GM12864 (cell line): ENCODE measurements around the gene HYAL3.

Experiments used
- DNase-seq: peaks from one replicate; pipeline ENCODE4 v3.0.0-alpha.2; 2011; ENCODE audit warnings: low read depth
- H3K4me3 ChIP-seq: 2 replicates; pipeline ENCODE4 v1.5.1; 2011; ENCODE audit warnings: mild to moderate bottlenecking, low read depth, low read length, control low read depth
- TF ChIP-seq, protein P1 (sequence below): IDR thresholded peaks from 2 replicates; pipeline ENCODE4 v1.5.1; 2011; ENCODE audit warnings: low read depth, mild to moderate bottlenecking, moderate library complexity, low read length, control low read depth, inconsistent platforms; ENCODE audit errors: missing control alignments

HYAL3 gene

DNA sequence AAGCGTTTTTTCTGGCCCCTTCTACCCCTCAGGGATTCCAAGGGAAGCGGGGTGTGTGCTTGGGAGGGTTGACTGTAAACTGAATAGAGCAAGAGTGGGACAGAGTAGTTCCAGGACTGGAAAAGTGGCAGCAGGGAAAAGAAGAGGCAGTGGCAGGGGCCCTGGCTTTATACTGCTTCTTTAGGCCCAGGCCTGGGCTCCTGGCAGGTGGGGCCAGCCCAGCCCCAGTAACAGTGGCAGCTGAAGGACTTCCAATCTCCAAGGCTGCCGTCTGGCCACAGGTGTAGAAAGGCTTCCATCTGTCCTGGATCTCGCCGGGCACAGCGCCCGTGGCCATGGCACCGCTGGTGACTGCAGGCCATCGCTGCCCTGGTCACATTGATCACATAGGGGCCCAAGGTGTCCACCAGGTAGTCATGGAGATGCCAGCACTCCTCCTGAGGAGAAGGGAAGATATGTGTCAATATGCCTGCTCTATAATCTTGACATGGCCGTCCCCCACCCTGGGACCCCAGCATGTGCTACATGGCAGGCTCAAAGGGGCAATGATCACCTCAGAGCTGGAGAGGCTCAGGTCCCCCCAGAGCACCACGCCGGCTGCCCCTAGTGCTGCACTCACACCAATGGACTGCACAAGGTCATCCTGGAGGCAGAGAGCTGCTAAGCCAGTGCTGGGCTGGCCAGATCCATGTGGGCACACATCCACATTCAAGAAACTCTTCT lies 6.0 kb downstream of the HYAL3 start:
- no peak for DNase-seq
- TF ChIP-seq, protein P1, sequence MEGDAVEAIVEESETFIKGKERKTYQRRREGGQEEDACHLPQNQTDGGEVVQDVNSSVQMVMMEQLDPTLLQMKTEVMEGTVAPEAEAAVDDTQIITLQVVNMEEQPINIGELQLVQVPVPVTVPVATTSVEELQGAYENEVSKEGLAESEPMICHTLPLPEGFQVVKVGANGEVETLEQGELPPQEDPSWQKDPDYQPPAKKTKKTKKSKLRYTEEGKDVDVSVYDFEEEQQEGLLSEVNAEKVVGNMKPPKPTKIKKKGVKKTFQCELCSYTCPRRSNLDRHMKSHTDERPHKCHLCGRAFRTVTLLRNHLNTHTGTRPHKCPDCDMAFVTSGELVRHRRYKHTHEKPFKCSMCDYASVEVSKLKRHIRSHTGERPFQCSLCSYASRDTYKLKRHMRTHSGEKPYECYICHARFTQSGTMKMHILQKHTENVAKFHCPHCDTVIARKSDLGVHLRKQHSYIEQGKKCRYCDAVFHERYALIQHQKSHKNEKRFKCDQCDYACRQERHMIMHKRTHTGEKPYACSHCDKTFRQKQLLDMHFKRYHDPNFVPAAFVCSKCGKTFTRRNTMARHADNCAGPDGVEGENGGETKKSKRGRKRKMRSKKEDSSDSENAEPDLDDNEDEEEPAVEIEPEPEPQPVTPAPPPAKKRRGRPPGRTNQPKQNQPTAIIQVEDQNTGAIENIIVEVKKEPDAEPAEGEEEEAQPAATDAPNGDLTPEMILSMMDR, result no peak
- peak overlapping the region; percentile 91; the same call in 1 of the 2 replicates for H3K4me3 ChIP-seq

DNA sequence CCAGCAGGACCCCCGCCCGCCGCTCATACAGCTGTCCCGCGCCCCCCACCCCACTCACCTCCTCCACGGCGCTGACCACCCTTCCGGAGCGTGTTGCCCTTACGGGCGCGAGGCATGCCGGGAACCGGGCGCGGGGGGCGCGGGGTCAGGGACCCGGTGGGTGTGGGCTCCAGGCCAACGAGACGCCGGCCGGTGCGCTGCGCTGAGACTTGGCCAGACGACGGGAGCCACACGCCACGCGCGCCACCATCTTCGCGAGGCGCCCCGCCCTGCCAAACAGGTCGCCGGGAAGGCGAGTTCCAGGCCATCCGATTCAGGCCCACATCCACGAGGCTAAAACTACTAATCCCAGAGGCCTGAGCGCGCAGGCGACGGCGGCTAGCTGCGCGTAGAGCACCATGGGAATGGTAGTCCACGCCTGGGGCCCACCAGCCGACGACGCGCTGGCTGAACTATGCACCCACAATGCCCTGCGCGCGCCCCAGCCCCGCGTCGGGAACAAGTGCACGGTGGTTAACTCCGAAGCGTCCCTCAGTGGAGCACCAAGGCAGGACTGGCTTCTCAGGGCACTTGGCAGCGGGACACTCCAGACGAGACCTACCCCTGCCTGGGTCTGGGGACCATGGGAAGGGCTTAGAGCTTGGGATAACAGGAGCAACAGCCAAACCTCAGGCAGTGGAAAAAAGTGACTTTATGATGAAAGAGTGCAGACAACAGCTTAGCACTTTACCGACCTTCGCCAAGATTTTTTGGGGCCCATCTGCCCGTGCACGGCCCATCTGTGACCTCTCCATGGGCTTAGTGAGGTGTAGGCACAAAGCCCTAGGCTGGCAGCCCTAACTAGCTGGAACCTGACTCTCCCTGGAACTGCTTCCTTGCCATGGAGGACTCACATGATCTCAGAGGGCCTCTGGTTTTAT lies 6.8 kb downstream of the HYAL3 start, which contains the start of gene IFRD2:
Gene IFRD2 (minus strand): TSS at position 271 of the 920 bp plus-strand sequence. CDS start 155 bp downstream, at position 116.
- DNase-seq, result peak; percentile 93
- TF ChIP-seq, protein P1, result no peak
- H3K4me3 ChIP-seq, result peak within 1 kb of the TSS; percentile 91

DNA sequence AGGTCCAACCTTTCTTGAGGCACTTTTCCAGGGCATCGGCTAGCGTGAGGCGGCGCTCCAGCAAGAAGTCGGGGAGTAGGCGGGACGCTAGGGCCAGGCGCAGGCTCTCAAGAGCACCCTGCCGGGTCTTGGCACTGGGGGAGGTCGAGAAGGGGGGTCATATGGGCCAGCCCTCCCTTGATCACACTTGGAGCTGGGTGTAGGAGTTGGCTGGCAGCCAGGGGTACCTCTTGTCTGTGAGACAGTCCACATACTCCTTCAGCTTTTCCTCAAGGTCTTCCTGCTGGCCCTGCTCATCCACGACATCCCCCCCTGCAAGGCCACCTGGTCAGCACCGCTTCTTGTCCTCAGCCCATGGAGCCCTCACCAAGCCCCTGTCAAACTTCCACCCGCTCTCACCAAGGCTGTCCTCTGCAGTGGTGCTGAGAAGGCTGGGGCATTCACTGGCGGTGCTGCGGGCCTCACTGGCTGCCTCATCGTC lies 9.0 kb downstream of the HYAL3 start:
- no peak for DNase-seq
- H3K4me3 ChIP-seq, result no peak overlapping the region
- TF ChIP-seq, protein P1, result no peak

DNA sequence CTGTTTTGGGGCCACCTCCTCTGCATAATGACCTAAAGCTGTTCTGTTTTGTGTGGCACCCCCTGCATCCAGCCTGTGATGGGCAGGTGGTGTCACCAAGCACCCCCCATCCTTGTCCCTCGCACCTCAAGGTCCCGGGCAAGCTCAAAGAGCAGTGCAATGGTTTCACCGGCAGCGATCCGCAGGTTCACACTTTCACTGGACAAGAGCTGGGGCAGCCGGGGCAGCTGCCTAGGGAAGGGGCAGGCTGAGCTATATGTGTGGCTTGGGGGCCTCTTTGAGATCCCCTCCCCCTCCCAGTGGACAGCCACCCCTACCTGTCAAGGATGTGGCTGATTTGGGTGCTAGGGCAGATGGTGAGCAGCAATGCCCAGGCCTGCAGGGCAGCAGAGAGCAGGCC lies 10.1 kb downstream of the HYAL3 start:
- H3K4me3 ChIP-seq, result no peak overlapping the region
- TF ChIP-seq, protein P1, result no peak
- no peak for DNase-seq

DNA sequence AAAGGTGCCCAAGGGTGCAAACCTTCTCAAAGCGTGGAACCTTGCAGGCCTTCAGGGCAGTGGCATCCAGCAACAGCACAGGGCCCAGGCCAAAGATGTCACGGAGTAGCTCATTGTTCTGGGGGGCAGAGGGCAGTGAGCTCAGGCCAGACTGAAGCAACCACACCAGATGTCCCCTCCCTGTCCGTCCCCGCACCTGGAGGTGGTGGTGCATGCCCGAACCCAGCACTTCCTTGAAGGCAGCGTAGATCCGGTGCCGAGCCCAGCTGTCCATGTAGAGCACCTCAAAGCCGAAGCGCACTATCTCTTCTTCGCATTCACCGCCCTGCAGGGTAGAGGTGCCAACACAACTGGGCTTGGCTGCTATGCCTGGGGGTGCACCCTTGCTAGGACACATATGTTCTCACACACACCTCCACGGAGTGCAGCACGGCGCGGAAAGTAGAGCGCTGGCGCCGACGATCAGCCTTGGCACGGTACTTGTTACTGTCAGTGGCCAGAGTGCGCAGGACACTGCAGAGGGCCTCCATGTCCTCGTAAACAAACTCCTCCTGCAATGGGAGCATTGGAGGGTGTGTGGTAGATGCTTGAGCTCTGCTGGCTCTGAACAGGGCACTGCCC lies 10.7 kb downstream of the HYAL3 start:
- TF ChIP-seq, protein P1, result no peak
- DNase-seq, result no peak
- H3K4me3 ChIP-seq, result no peak overlapping the region

DNA sequence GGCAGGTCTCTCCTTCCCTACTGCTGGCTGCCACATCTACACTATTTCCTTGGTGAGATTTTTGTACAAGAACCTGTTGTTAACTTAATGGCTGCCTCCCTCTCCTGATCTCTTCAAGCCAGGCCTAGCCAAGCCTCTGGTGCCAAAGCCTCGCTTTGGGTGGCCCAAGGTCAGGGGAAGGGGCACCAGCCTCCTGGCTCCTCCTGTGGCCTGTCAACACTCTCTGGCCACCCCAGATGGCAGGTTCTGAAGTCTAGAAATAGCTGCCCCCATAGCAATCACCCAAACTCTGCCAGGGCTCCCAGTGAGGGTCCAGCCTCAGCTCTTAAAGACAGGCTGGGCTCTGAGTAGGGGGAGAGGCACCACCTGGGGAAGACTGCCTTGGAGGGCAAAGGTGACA lies 11.9 kb downstream of the HYAL3 start:
- H3K4me3 ChIP-seq, result no peak overlapping the region
- no peak for DNase-seq
- TF ChIP-seq, protein P1, result no peak
